Activated T-cell treated with anti-CD3 and anti-CD28 coated beads for 1 hour (primary cell): Measurements from ENCODE around the gene IPCEF1.

ENCODE experiments used
- DNase-seq: peaks from one replicate; pipeline ENCODE4 v3.0.0-alpha.2; 2020; ENCODE audit warnings: low read depth

Gene IPCEF1

DNA sequence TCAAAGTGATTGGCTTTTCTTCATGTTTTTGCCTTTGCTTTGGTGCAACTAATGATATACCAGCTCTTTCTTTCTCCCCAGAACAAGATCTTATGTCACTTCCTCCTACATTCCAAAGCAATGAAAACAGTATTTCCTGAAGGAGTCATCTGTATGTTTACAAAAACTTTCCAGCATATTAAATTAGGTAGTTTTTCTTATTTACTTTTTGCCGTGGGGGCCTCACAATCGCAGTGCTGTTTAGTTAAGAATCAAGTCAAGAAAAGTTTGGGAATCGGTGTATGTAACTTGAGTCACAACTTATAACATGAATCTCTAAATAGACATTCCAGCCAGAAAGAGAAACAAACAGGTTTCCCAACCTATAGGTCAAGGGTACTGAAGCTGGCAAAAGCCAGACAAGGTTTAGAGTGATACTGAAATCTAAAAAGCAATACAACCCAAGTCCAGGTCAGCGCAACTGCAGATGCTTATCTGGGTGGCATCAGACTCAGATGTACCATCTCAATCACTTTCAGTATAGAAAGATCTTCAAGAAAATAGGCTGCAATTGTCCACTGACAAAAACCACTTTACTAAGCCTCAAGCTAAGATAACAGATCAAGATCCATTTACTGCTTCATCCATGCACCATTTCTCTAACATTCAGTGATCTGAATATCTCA, 63.6 kb downstream of the IPCEF1 start:
- no peak for DNase-seq

DNA sequence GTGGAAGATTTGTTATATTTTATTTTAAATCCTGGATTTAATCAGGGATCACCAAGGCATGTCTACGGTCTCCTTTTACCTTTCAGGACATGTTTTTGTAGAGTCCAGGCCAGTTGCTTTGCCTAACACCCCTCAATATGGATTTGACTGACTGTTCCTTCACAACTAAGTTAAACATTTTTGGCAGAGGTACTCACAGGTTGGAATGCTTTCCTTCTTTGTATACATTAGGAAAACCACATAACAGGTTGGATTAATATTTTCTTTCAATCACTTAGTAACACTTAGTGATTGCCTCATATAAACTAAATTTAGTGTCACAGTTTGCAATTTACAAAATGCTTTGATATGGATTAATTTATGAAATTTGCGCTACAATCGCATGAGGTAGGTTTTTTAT, 64.5 kb downstream of the IPCEF1 start:
- DNase-seq: no peak

DNA sequence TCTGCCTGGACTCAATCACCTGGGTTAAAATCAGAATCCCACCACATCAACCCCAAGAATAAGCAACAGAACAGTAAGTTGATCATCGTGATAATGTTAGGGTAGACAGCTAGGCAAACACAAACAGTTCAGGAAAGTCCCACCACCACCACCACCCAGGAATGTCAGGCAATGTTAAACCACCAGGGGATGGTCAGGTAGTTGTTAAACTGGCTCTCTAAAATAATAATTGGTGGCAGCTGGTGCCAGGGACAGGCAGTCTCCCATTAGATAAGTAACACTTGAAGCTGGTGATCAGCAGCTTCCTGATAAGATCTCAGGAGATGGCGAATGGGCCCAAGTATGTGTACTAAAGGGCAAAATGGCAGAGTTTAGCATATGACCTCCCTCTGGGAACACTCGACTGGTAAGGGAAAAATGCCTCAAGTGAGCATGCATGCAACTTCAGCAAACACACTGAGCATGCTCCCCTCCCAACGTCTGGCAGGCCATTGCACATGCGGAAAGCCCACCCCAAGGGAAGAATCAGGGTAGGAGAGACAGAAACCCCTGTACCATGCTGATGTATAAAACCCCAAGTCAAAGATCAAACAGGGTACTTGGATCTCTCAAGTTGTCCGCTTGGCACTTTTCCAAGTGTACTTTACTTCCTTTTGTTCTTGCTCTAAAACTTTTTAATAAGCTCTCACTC, 66.6 kb downstream of the IPCEF1 start:
- no peak for DNase-seq

GRCh38 chr6:154285826-154286225, 70.8 kb downstream of the IPCEF1 start:
- DNase-seq: no peak

DNA sequence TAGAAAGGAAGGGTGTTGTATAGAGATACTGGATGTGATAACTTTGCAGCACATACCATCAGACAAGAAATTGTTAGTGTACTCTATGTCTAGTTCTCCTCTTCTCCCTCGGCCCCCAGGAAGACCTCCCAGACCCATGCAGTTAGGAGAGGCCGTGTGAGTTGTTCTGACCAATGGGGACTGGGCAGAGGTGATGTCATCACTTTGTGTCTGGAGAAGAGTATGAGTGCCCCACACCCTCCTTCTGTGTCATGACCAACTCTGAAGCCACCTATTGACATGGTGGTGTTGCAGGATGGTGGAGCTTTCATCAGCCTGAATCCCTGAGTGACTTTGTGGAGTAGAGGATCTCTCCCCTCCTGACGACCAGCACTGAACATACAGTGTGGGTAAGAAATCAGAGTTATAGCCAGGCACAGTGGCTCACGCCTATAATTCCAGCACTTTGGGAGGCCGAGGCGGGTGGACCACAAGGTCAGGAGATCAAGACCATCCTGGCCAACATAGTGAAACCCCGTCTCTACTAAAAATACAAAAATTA, 72.2 kb downstream of the IPCEF1 start:
- no peak for DNase-seq

DNA sequence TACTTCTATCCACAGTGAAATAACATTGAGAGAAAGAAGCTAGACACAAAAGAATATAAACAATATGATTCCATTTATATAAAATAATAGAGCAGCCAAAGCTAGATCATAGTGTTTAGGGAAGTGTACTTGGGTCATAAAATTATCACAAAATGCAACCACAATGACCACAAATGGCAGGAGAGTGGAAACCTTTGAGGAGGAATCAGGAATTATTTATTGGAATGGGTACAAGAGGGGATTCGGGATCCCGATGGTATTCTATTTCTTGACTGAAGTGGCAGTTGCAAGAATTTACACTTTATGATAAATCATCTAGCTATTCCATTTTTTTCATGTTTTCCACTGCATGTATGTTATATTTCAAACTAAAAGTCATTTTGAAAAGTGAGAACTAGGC, 76.1 kb downstream of the IPCEF1 start:
- DNase-seq: no peak

DNA sequence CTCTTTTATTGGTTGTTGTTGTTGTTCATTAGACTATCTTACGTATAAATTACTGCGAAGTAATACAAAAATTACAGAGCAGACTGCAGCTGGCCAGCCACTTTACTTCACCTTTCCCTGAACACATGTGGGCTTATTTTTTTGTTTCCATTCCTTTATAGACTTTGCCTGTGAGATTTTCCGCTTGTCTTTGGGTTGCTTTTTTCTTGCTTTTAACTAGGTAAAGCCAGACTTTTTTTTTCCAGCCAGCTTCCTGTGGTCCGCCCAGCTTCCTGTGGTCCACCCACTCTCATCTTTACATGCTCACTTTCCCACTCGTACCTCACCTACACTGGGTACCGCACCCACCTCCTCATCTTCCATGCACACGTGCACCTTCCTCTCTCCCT, 79.0 kb downstream of the IPCEF1 start:
- no peak for DNase-seq

DNA sequence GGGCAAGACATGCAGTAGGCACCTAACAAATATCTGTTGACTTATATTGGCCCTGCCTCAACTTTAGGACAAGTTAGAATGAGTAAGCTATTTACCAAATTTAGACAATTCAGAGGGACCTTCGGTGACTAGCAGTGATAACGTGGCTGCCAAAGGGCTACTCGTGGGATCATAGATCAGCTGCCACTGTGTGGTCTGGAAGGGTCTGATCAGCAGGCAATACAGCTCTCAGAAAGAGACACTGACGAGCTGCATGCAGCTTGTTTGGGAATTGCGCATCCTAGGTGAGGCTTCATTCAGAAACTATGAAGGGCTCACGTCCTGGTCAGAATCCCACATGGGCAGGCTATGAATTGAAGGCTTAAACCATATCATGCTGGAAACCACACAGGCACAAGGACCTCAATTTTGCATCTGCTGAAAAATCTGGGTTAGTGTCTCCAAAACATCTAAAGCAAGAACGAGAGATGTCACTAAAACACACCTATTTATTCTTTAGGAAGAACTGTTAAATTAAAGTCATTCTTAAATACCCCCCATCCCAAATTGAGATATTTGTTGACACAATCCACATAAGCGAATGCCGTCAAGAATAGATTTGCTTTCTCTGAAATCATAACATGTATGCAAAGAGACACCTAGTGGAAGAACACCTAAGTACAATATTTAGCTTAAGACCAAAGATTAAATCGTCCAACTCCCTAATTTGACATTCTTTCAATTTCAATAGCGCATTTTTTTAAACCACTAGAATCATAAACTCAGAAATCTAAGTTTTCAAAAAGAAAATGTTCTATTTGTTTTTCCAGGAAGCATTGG, 79.6 kb downstream of the IPCEF1 start:
- no peak for DNase-seq

DNA sequence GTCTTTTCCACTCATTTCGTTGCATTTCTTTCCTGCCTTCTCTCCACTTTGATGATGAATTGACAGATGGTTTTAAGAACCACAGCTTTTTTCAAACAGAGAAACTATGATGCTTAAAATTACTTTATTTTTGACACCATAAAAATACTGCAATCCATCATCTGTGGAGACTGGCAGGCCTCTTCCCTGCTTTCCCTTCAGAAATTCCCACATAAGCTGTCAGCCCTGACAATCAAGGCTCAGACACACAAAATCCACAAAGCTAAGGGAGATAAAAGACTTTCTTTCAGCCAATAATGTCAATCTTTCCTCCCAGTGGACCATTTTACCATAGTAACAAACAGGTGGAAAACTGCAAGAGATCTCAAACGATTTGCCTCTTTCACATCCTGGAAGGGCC, 82.4 kb downstream of the IPCEF1 start:
- no peak for DNase-seq

- no peak for DNase-seq
Observed at GRCh38 chr6:154268486-154268885, 88.1 kb downstream of the IPCEF1 start.

GRCh38 chr6:154267508-154268106, 89.0 kb downstream of the IPCEF1 start:
- no peak for DNase-seq

DNA sequence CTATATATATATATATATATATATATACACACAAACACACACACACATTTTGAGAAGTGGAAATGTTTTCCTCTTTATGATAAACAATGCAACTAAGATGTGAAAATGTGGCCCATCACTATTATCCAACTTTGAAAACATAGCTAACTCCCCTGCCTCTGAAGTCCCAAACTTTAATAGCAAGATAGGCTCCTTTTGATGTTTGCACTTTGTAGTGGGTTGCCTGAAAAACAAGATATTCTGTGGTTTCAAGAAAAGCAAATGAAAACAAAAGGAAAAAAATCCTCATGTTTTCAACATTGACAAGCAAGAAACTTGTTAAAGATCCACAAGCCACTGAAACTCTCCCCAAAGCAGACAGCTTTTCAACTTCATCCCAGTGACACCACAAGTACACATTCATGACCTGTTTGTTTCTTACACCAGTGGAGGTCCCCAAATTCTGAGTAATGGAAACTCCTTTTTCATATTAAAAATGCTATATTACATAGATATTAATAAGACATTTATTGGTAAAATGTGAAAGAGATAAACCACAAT, 90.0 kb downstream of the IPCEF1 start:
- no peak for DNase-seq

DNA sequence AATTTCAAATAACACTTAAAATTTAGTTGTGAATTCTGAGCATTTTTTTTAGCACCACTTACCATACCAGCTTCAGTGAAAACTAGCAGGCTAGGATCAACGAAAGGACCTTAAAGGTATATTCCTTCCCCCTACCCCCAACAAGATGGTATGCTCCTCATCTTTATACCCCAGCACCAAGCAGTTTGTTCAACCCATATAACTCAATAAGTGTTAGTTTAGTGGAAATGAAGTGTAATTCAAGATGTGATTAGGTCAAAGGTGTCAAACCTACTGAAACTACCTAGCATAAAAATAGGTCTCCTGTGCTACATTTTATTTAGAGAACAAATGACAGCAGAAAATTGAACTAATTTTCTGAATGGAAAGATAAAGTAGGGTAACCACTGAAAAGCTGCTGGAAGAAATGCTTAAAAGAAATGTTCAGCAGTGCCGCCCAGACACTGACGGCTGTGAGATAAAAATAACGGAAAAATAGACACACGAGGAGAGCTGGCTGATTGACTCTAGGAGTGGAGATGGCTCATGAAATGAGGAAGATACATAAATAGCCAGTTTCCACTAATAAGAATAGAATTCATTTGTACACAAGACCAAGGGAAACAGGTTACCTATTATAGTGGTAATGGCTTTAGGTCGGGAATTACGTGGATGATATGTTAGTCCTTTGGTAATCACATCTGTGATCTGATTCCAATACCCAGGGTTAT, 94.8 kb downstream of the IPCEF1 start:
- DNase-seq: no peak

DNA sequence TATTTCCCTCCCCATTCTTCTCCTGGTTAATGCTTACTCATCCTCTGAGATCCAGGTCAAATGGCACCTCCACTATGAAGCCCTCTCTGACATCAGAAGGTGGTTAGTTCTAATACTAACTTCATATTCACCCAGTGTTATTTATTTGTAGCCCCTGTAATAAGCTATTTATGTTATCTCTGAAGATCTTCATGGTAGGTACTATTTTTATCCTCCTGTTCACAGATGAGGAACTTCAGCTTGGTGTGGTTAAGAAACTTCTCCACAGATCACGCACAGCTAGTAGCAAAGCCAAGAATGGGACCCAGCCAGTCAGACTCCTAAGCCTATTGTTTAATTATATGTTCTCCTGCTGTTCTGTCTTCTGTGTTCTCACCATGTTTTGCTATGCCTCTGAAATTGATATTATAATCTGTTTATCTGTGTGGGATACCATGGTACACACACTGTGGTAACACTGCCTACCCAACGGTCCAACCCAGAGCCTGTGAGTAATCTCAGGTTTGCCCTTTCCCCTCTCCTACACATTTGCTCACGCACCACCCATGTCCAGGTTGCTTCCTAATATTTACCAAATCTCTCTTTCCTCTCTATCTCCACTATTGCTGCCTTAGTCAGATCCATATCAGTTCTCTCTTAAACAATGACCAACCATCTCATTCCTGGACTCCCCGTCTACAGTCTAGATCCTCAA, 98.4 kb downstream of the IPCEF1 start:
- DNase-seq: no peak

DNA sequence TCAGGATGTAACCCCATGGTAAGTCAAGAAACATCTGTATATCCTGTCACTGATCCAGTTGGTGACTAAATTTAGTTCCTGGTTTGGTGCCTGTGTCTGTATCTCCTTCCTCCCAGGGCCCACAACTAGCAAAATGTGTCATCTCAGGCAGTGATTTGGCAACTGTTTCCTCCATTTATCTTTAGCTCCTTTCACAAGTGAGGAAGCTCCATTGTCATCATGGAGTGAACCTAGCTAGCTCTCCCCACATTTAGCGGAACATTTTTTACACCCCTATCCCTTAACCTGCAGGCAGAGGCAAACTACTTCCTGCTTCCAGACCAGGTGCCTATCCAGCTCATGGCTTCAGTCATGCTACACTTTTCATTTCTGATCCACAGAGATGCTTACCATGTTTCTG, 99.5 kb downstream of the IPCEF1 start:
- DNase-seq: no peak

DNA sequence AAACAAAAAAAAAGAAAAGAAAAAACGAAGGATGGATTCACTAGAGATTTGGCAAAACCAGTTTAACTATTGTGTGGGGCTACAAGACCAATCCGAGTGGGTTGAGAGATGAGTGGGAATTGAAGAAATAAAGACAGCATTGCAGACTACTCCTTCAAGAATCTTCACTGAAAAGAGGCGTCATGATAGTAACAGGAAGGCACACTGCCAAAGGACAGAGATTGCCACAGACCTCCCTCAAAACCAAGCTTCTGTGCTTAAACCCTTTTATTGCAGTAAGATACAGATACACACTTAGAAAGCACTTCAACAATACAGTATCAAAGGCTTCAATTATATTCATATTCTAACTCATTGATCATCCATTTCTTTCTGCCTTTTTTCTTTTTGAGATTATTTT, 103.9 kb downstream of the IPCEF1 start:
- DNase-seq: no peak

DNA sequence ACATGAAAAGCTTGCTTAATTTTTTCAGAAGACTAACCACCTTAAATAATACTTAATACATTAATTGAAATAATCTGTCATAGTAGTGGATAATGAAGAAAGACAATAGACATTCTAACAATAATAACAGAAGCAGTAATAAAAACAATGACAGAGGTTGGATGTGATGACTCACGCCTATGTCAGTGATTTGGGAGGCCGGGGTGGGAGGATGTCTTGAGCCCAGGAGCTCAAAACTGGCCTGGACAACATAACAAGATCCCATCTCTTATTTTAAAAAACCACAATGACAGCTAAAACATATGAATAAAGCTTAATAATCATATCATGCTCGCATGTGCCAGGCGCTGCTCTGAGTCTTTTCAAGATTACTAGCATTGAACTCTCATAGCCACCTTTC, 105.5 kb downstream of the IPCEF1 start:
- DNase-seq: no peak

DNA sequence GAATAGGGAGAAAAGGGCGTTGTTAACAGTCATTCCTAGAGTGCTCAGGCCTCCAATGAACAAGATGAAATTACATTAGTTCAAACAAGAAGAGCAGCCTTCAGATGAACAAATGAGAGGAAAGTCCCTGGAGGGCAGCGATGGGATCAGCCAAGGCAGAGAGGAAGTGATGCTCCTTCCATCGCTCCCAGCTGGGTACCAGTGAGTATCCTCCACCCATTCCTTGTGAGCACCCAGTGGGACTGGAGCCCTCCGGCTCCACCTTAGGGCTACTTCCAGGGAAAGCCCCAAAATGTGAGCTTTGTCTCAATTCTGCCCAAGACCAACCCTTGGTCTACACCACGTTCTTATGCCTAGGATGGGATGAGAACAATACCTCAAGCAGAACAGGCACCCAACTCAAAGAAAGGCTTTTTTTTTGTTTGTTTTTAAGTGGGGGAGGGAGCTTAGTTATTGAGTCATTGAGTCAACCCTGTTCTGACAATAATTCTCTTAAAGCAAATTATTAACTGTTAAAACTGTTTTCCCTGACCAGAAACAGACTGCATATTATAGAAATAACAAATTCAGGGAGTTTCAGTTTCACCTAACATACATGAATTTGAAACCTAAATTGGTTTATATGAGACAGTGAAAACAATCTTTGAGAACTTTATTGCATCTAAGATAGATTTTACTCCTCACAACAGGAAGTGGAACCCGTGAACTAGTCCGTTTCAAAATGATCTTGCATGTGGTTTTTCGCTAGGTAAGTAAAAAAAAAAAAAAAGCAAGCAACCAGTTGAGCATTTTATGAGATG, 106.9 kb downstream of the IPCEF1 start:
- no peak for DNase-seq

DNA sequence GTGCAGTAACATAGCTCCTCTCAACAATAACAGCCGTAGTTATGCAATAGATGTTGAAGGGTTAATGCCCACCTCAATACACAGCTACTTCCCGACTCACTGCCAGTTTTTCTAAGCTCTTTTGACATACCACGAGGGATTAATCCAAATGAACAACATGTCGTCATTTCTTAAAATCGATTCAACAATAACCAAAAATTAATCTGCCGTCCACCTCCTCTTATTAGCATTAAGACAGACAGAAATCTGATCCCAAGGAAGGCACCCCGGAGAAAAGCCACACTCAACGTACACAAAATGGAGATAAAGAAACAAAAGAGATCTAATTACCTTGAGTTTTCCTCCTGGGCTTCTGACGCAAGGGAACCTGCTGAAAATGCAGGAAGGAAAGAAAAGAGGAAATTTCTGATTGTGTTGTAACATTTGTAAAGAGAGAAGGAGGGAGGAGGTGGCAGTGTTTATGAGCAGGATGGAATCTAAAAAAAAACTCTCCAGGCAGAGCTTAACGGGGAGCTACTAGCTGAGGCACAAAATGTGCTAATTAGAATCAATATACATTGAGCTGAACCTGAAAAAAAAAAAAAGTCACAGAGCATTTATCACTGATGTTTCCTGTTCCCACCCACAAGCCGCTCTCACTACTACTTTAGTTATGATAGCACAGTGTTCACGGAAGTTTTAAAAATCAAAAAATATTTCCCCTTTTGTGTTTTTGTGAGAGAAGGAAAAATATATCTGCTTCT, 109.3 kb downstream of the IPCEF1 start:
- no peak for DNase-seq
